ENCODE results near the gene EPHB2.

GRCh38 chr1:22969304-22969709, 258.7 kb downstream of the EPHB2 start:
- TF ChIP-seq BHLHE40 (IDR thresholded peaks at IDR 0.05; ENCODE audit: low read length) = no peak
- TF ChIP-seq SNAPC5 (CRISPR knock-in tag; IDR thresholded peaks at IDR 0.05; ENCODE audit: borderline replicate concordance) = no peak
- TF ChIP-seq RFX3 (CRISPR knock-in tag; IDR thresholded peaks at IDR 0.05) = no peak
- TF ChIP-seq MBD4 (IDR thresholded peaks at IDR 0.05; ENCODE audit: borderline replicate concordance, low read length) = no peak
- TF ChIP-seq ZNF335 (CRISPR knock-in tag; IDR thresholded peaks at IDR 0.05) = no peak
- TF ChIP-seq PHF8 (CRISPR knock-in tag; IDR thresholded peaks at IDR 0.05) = no peak
- no peak for TF ChIP-seq ZBTB1 (CRISPR knock-in tag; IDR thresholded peaks at IDR 0.05; ENCODE audit: borderline replicate concordance)
- TF ChIP-seq ZSCAN9 (CRISPR knock-in tag; IDR thresholded peaks at IDR 0.05; ENCODE audit: borderline replicate concordance) = no peak
- TF ChIP-seq RFX5 (IDR thresholded peaks at IDR 0.05; ENCODE audit: low read depth, low read length) = no peak

All from HepG2 (cell line).